Liver (tissue), 9 donors: Measurements from ENCODE around the gene CLN5. TPM values are rescaled to one million over a fixed set of nuclear protein-coding genes. Genes with fewer than 3 reads are reported as not detected.

Source experiments
- DNase-seq: peaks from one replicate; pipeline ENCODE4 v3.0.0-alpha.2; 2017; ENCODE audit warnings: low spot score
- H3K27ac ChIP-seq, 2 donors: one replicate each; pipeline ENCODE4 v1.7.0; 2013; ENCODE audit warnings: inconsistent platforms in 2 of 2, low read length in 2 of 2, control low read depth in 1 of 2, low read depth in 1 of 2, mild to moderate bottlenecking in 1 of 2
- H3K27me3 ChIP-seq, 4 donors: one replicate each; pipeline versions ENCODE4 v1.6.1 to v1.7.0; 2013; ENCODE audit warnings: low read length in 3 of 4, inconsistent platforms in 1 of 4, mild to moderate bottlenecking in 1 of 4, moderate library complexity in 1 of 4; ENCODE audit not compliant: control insufficient read depth in 4 of 4, insufficient read depth in 4 of 4
- H3K36me3 ChIP-seq, 4 donors: one replicate each; pipeline versions ENCODE4 v1.6.1 to v1.7.0; 2013; ENCODE audit warnings: low read length in 3 of 4, mild to moderate bottlenecking in 3 of 4, low read depth in 1 of 4, moderate library complexity in 1 of 4; ENCODE audit not compliant: control insufficient read depth in 4 of 4, insufficient read depth in 3 of 4
- H3K4me1 ChIP-seq, 4 donors: one replicate each; pipeline versions ENCODE4 v1.6.1 to v1.7.0; 2013; ENCODE audit warnings: low read length in 3 of 4, mild to moderate bottlenecking in 3 of 4, moderate library complexity in 1 of 4; ENCODE audit not compliant: control insufficient read depth in 4 of 4, insufficient read depth in 4 of 4
- H3K4me3 ChIP-seq, 3 donors: one replicate each; pipeline versions ENCODE4 v1.6.1 to v1.7.0; 2013; ENCODE audit warnings: low read length in 3 of 3, control low read depth in 1 of 3, low read depth in 1 of 3, mild to moderate bottlenecking in 1 of 3
- H3K9ac ChIP-seq, 2 donors: one replicate each; pipeline ENCODE4 v1.7.0; 2013; ENCODE audit warnings: low read length in 2 of 2, mild to moderate bottlenecking in 2 of 2, moderate library complexity in 2 of 2, control low read depth in 1 of 2, low read depth in 1 of 2
- H3K9me3 ChIP-seq, 4 donors: one replicate each; pipeline versions ENCODE4 v1.6.1 to v1.7.0; 2013; ENCODE audit warnings: low read length in 3 of 4; ENCODE audit not compliant: control insufficient read depth in 4 of 4
- ATF3 ChIP-seq: IDR thresholded peaks from 2 replicates; pipeline ENCODE4 v1.6.1; 2016; ENCODE audit warnings: antibody characterized with exemption
- CTCF ChIP-seq: fragments of 150-350 bp; IDR thresholded peaks from 2 replicates; pipeline ENCODE4 v1.5.1; 2017; ENCODE audit warnings: improper control_type of control experiment, low read depth, low read length; ENCODE audit not compliant: missing input control
- EGR1 ChIP-seq, 2 donors: IDR thresholded peaks; 2 replicates each; pipeline ENCODE4 v1.6.1; 2016 to 2018; ENCODE audit warnings: antibody characterized with exemption in 2 of 2, low read depth in 2 of 2
- FOXA2 ChIP-seq: IDR thresholded peaks from 2 replicates; pipeline ENCODE4 v1.6.1; 2016; ENCODE audit warnings: antibody characterized with exemption
- GABPA ChIP-seq, 2 donors: IDR thresholded peaks in 1 of 2; conservative IDR thresholded peaks in 1 of 2; 2 replicates each; pipeline ENCODE4 v1.6.1; 2016; ENCODE audit warnings: antibody characterized with exemption in 2 of 2, mild to moderate bottlenecking in 1 of 2, moderate library complexity in 1 of 2
- HNF4A ChIP-seq, 2 donors: conservative IDR thresholded peaks; 2 replicates each; pipeline ENCODE4 v1.6.1; 2016; ENCODE audit warnings: antibody characterized with exemption in 2 of 2, mild to moderate bottlenecking in 2 of 2
- JUND ChIP-seq, 2 donors: IDR thresholded peaks; 2 replicates each; pipeline ENCODE4 v1.6.1; 2016; ENCODE audit warnings: antibody characterized with exemption in 2 of 2
- MAX ChIP-seq: IDR thresholded peaks from 2 replicates; pipeline ENCODE4 v1.6.1; 2016; ENCODE audit warnings: antibody characterized with exemption
- NR2F2 ChIP-seq: IDR thresholded peaks from 2 replicates; pipeline ENCODE4 v1.6.1; 2016; ENCODE audit warnings: antibody characterized with exemption
- RAD21 ChIP-seq, 2 donors: IDR thresholded peaks; 2 replicates each; pipeline ENCODE4 v1.6.1; 2016; ENCODE audit warnings: antibody characterized with exemption in 2 of 2, mild to moderate bottlenecking in 2 of 2
- REST ChIP-seq: IDR thresholded peaks from 2 replicates; pipeline ENCODE4 v1.6.1; 2016; ENCODE audit warnings: antibody characterized with exemption, mild to moderate bottlenecking
- RXRA ChIP-seq, 2 donors: IDR thresholded peaks; 2 replicates each; pipeline ENCODE4 v1.6.1; 2017 to 2018; ENCODE audit warnings: antibody characterized with exemption in 2 of 2, mild to moderate bottlenecking in 1 of 2
- TAF1 ChIP-seq: conservative IDR thresholded peaks from 2 replicates; pipeline ENCODE4 v1.6.1; 2016; ENCODE audit warnings: antibody characterized with exemption, mild to moderate bottlenecking
- YY1 ChIP-seq: IDR thresholded peaks from 2 replicates; pipeline ENCODE4 v1.6.1; 2016; ENCODE audit warnings: antibody characterized with exemption, mild to moderate bottlenecking
- ZBTB33 ChIP-seq: IDR thresholded peaks from 2 replicates; pipeline ENCODE4 v1.6.1; 2016; ENCODE audit warnings: antibody characterized with exemption
- WGBS: extraction: QIAGEN DNeasy Blood & Tissue Kit; methylation state at CpG from one replicate; pipeline ENCODE4 v1.1.7; 2013; 5-methylcytosine and 5-hydroxymethylcytosine counted together
- polyA plus RNA-seq, 2 donors: library from polyadenylated mRNA; stranded (reverse) in 1 of 2; unstranded in 1 of 2; fragments of 200-250 nt in 1 of 2; fragments of >200 nt in 1 of 2; fragmentation: Nextera tagmentation in 1 of 2; extraction: Ambion mirVana in 1 of 2; gene quantifications; one replicate each; pipeline versions ENCODE4 v1.2.1 to v1.2.3, GENCODE V29; 2013 to 2015
- total RNA-seq, 2 donors: library from RNA; depleted of rRNA; stranded (reverse); fragments of >200 nt; gene quantifications; one replicate each; pipeline ENCODE4 v1.2.3, GENCODE V29; 2014
- donor health status: healthy.
- donor health status: healthy.
- donor health status: healthy.
- donor health status: healthy.
- donor health status: healthy.

CLN5 gene
- total and polyA plus RNA-seq, 4 donors: 11.6 to 18.2 (median 14.8) TPM

GRCh38 chr13:76976929-76977328 lies 15.0 kb upstream of the CLN5 start:
- TF ChIP-seq EGR1 (IDR thresholded peaks at IDR 0.05; ENCODE audit: low read depth in 2 of 2) (no peak), JUND (IDR thresholded peaks at IDR 0.05) (no peak), GABPA (IDR thresholded peaks at IDR 0.05 in 1 of 2, conservative IDR thresholded peaks at IDR 0.05 in 1 of 2) (no peak), HNF4A (conservative IDR thresholded peaks at IDR 0.05) (no peak), RAD21 (IDR thresholded peaks at IDR 0.05) (no peak), FOXA2 (no peak), ATF3 (no peak), CTCF (no peak), REST (no peak), MAX (no peak), TAF1 (no peak), ZBTB33 (no peak), NR2F2 (no peak), YY1 (no peak), RXRA (IDR thresholded peaks at IDR 0.05) (no peak)
- H3K27me3 ChIP-seq: peaks cover 0 to 6% (median 0%) of the 10 kb centered on the region in 4 donors
- H3K4me1 ChIP-seq: peaks cover 0 to 8% (median under 1%) of the 10 kb centered on the region in 4 donors
- H3K9me3 ChIP-seq: no peaks in the 10 kb centered on the region
- no peak overlapping the region for H3K4me3 ChIP-seq
- no peak for DNase-seq
- no peaks in the 10 kb centered on the region for H3K36me3 ChIP-seq
- H3K27ac ChIP-seq: no peak overlapping the region
- 81% methylated on average over 5 of the region's 5 CpGs for WGBS
- H3K9ac ChIP-seq: no peak overlapping the region
